Uterine smooth muscle cell (primary cell): ENCODE data around the gene MRPS30. TPM values are rescaled to one million over a fixed set of nuclear protein-coding genes. Genes with fewer than 3 reads are reported as not detected.

ENCODE experiments used
- total RNA-seq: library from RNA; depleted of rRNA; stranded (reverse); fragments of >200 nt; gene quantifications from 2 replicates; pipeline ENCODE4 v1.2.3, GENCODE V29; 2014

The MRPS30 gene
- total RNA-seq, result 68.4 and 85.7 TPM in 2 replicates

DNA sequence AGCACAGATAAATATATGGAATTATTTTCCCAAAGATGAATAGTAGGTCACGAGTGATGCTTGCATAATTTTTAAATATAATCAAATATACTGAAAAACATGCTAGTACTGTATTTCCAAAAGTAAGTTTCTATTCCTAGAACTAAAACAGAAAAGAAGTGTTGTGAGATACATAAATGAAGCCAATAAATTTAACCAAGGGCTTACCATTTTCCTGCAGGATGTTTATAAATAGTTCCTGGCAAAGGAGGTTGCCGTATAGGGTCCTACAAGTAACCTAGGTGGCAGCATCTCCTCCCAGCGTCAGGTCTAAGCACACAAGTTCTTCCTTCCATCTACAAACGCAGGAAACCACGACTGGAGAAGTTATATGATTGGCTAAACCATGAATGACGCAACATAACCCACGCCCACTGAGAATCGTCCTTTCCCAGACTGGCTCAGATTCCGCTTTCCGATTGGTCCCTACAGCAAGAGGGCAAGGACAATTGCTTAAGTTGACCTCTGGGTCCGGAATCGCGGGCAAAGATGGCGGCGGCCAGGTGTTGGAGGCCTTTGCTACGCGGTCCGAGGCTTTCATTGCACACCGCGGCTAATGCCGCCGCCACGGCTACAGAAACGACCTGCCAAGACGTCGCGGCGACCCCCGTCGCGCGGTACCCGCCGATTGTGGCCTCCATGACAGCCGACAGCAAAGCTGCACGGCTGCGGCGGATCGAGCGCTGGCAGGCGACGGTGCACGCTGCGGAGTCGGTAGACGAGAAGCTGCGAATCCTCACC is at the start of gene MRPS30:
TSS of gene MRPS30 (plus strand) at position 513 of the 780 bp plus-strand sequence. CDS start at position 529, 16 bp downstream.

